ENCODE measurements around the gene NRIP2.

The NRIP2 gene

DNA sequence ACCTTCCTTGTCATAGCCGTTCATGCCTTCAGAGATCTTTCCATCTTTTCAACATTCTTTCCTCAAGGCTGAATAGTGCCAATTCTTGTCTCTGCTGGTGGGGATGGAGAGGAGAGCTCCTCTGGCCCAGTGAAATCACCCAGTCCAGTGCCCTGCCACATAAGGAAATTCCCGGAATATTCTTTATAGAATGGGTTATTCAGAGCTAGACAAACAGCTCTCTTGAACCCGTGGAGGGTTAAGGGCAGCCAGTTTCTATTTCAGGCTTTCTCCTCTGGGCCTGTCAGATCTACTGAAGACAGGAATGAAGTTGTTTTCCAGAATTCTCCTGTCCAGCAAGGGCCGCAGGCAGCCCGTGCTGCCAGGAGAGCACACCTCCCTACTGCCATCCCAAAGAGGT, 8.1 kb upstream of the NRIP2 start:
- no peak overlapping the region for H3K4me3 ChIP-seq (ENCODE audit: low read depth, low read length)
- TF ChIP-seq, protein P1, sequence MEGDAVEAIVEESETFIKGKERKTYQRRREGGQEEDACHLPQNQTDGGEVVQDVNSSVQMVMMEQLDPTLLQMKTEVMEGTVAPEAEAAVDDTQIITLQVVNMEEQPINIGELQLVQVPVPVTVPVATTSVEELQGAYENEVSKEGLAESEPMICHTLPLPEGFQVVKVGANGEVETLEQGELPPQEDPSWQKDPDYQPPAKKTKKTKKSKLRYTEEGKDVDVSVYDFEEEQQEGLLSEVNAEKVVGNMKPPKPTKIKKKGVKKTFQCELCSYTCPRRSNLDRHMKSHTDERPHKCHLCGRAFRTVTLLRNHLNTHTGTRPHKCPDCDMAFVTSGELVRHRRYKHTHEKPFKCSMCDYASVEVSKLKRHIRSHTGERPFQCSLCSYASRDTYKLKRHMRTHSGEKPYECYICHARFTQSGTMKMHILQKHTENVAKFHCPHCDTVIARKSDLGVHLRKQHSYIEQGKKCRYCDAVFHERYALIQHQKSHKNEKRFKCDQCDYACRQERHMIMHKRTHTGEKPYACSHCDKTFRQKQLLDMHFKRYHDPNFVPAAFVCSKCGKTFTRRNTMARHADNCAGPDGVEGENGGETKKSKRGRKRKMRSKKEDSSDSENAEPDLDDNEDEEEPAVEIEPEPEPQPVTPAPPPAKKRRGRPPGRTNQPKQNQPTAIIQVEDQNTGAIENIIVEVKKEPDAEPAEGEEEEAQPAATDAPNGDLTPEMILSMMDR (IDR thresholded peaks at IDR 0.05; ENCODE audit: borderline replicate concordance, insufficient read depth, low read depth, low read length) = no peak

DNA sequence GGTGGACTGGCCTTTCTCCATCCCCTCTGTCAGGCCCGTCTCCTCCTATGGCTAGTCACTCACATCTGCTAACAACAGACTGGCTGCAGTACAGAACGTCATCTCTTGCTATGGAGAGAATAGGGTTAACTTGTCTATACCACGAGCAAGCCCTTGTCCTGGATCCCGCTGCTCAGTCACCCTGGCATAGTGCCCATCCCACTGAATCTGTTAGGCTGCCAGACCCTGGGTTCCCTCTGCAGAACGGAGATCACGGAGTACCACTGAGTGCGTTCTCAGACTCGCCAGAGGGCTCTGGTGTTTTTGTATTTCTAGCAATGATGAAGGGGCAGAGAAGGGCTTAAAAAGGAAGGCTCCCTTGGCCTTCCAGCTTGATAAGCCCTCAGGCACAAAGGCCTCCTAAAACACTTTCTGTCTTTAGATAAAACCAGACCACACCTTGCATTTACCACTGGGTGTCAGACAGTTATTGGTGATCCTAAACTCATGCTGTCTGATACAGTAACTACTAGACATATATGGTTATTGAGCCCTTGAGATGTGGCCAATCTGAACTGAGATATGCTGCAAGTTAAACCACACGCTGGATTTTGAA, 6.3 kb upstream of the NRIP2 start:
- TF ChIP-seq, protein P1 (IDR thresholded peaks at IDR 0.05; ENCODE audit: borderline replicate concordance, insufficient read depth, low read depth, low read length) = no peak
- no peak overlapping the region for H3K4me3 ChIP-seq (ENCODE audit: low read depth, low read length)

DNA sequence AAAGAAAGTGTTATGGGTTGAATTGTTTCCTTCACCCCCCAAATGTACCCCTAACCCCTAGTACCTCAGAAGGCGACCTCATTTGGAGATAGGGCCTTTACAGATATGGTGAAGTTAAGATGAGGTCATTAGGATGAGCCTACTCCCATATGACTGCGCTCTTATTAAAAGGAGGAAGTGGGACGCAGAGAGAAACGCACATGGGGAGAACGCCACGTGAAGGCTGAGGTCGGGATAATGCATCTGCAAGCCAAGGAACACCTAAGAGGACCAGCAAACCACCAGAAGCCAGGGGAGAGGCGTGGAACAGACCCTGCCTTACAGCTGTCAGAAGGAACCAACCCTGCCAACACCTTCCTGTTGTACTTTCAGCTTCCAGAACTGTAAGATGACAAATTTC, 1.7 kb upstream of the NRIP2 start:
- TF ChIP-seq, protein P1 (IDR thresholded peaks at IDR 0.05; ENCODE audit: borderline replicate concordance, insufficient read depth, low read depth, low read length) = no peak
- no peak overlapping the region for H3K4me3 ChIP-seq (ENCODE audit: low read depth, low read length)

DNA sequence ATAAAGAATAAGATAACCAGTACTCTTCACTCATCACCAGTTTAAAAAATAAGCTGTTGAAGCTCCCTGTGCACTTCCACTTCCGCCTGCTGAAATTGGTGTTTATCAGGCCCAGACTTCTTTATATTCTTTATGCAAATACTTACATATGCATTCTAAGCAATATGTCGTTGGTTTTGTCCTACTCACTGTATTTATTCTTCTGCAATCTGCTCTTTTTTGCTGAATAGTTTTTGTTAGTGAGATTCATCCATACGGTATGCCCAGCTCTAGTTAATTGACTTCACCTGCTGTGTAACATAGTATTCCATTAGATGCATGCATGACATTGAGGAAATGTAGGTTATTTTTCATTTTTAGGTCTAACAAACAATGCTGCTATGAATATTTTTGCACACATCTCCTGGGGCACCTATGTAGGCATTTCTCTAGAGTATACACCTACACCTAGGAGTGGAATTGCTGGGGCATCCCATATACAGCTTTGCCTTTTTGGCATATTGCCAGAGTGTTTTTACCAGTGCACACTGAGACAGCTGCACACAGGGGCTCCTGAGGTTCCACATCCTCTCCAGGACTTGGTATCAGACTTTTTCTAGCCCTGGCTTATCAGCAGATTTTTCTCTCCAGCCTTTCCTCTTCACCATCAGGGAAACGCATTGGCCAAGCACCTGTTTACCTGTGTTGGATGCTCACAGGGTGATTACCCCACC, 1.0 kb upstream of the NRIP2 start:
- TF ChIP-seq, protein P1 (IDR thresholded peaks at IDR 0.05; ENCODE audit: borderline replicate concordance, insufficient read depth, low read depth, low read length) = no peak
- H3K4me3 ChIP-seq (ENCODE audit: low read depth, low read length) = no peak overlapping the region

DNA sequence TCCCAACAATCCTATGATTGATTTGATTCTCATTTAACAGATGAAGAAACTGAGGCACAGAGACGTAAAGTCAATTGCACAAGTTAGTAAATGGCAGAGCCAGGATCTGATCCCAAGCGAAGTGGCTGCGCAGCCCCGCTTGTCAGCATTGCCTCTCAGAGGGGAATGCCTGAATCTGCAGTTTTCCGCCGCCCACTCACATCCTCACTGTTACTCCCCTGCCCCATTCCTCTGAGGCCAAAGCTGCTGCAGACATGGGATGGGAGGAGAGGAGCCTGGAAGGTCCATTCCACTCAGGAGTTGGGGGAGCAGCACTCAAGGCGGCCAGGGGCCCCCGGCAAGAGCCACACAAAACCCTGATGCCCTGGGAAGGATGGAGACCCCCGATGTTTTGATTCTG, 1.0 kb downstream of the NRIP2 start:
- TF ChIP-seq, protein P1 (IDR thresholded peaks at IDR 0.05; ENCODE audit: borderline replicate concordance, insufficient read depth, low read depth, low read length) = no peak
- no peak overlapping the region for H3K4me3 ChIP-seq (ENCODE audit: low read depth, low read length)

DNA sequence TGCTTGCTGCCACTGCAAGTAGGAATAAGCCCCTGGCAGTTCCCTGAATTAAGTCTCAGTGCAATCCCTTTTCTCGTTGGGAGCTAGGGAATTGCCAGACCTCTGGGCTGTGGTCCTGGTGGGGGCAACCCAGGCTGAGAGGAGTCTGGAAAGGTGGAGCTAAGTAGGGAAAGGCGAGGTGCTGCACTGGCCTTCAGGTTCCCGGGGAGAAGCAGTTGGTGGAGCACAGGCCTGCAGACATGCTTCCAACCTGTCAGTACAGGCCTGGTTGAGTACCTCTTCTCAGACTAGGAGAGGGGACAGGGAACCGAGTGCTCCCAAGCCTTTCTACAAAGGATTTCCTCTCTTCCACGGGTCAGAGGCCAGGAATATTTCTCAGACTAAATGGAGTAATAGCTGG, 1.5 kb downstream of the NRIP2 start:
- no peak overlapping the region for H3K4me3 ChIP-seq (ENCODE audit: low read depth, low read length)
- TF ChIP-seq, protein P1 (IDR thresholded peaks at IDR 0.05; ENCODE audit: borderline replicate concordance, insufficient read depth, low read depth, low read length) = no peak

DNA sequence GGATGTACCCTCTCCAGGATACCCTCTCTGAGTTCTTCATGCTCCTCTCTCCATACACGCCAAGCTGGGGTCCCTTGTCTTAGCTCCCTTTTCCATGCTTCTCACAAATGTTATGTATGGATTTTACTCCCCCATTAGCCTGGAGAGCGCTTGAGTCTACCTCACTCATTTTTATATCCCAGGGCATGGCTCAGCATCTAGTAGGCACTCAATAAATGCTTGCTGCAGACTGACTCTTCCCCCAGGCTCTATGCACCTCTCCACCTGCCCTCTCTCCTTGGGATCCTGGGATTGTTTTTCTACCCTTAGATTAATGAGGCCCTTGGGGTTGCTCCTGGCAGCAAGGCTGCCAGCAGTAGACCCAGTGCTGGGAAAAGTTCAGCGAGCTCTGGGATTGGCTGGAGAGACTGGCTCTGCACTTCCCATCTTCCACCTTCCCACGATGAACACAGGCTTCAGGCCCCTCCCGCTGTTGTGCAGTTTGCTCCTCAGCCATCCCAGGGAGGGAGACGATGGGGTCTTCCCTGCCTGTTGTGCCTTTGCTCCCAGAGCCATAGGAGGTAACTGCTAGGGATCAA, 2.2 kb downstream of the NRIP2 start:
- TF ChIP-seq, protein P1 (IDR thresholded peaks at IDR 0.05; ENCODE audit: borderline replicate concordance, insufficient read depth, low read depth, low read length) = no peak
- no peak overlapping the region for H3K4me3 ChIP-seq (ENCODE audit: low read depth, low read length)
